Activated T-cell treated with anti-CD3 and anti-CD28 coated beads, Interleukin-2, amount 50 U/mL, for 72 hours (primary cell): ENCODE measurements around the gene CARD10. TPM values are rescaled to one million over a fixed set of nuclear protein-coding genes. Genes with fewer than 3 reads are reported as not detected.
"Not testable (repeated sequence)": the region's sequence is repeated elsewhere in the genome, so short reads cannot be mapped to it uniquely, and the experiment has no call there.

Experiments
- ATAC-seq, 2 donors: fragments of 150-1000 bp; cut with Tn5 transposase; replicated peaks in 1 of 2; 2 replicates each; pipeline ENCODE4 v1.10.0; 2021; ENCODE audit warnings: moderate library complexity in 2 of 2, mild to moderate bottlenecking in 1 of 2
- DNase-seq, 2 donors: peaks; one replicate each; pipeline ENCODE4 v3.0.0; 2021 to 2022; ENCODE audit warnings: mixed read lengths in 1 of 2
- H3K27ac Mint-ChIP-seq: one replicate; pipeline ENCODE4 v1.8.0; 2022; ENCODE audit warnings: mild to moderate bottlenecking, moderate library complexity, mixed read lengths
- H3K27me3 Mint-ChIP-seq: one replicate; pipeline ENCODE4 v1.8.0; 2022; ENCODE audit warnings: low read depth, mixed read lengths
- H3K36me3 Mint-ChIP-seq, 2 donors: one replicate each; pipeline ENCODE4 v1.8.0; 2022; ENCODE audit warnings: mixed read lengths in 2 of 2, mild to moderate bottlenecking in 1 of 2; ENCODE audit not compliant: insufficient read depth in 2 of 2
- H3K4me1 Mint-ChIP-seq: one replicate; pipeline ENCODE4 v1.8.0; 2022; ENCODE audit warnings: low read depth, mixed read lengths
- H3K4me3 Mint-ChIP-seq, 2 donors: one replicate each; pipeline ENCODE4 v1.8.0; 2022; ENCODE audit warnings: mild to moderate bottlenecking in 2 of 2, mixed read lengths in 2 of 2, moderate library complexity in 2 of 2
- H3K9me3 Mint-ChIP-seq, 2 donors: one replicate each; pipeline ENCODE4 v1.8.0; 2022; ENCODE audit warnings: mixed read lengths in 2 of 2
- total RNA-seq, 2 donors: library from RNA; stranded (reverse); gene quantifications; one replicate each; pipeline ENCODE4 v1.2.3, GENCODE V29; 2022

The CARD10 gene
- total RNA-seq, 2 donors from 2014 or later: 0.25 TPM; not detected in 1

GRCh38 chr22:37560608-37561211 is 41.5 kb upstream of the CARD10 start:
- H3K27me3 Mint-ChIP-seq: peaks cover 48% of the 10 kb centered on the region
- peak overlapping the region; percentile 79 to 84 for H3K4me3 Mint-ChIP-seq
- H3K36me3 Mint-ChIP-seq: peaks cover 0 to 2% of the 10 kb centered on the region in 2 donors
- H3K9me3 Mint-ChIP-seq: no peaks in the 10 kb centered on the region
- DNase-seq (no peak), ATAC-seq (peak; percentile 30 to 43)
- peaks cover 24% of the 10 kb centered on the region for H3K4me1 Mint-ChIP-seq
- no peak overlapping the region for H3K27ac Mint-ChIP-seq

GRCh38 chr22:37559901-37560607 is 40.8 kb upstream of the CARD10 start, which contains the start of gene CDC42EP1:
CDC42EP1 (plus strand) TSS chr22:37560480; CDS start chr22:37566350, 5,870 bp downstream.
- Mint-ChIP-seq H3K27ac (no peak within 1 kb of the TSS), H3K4me3 (peak within 1 kb of the TSS; percentile 79 to 84), H3K36me3 (peaks cover 0 to 2% of the 10 kb centered on the region in 2 donors), H3K27me3 (peaks cover 54% of the 10 kb centered on the region), H3K4me1 (peaks cover 24% of the 10 kb centered on the region), H3K9me3 (no peaks in the 10 kb centered on the region)
- DNase-seq: peak in 1 of 2 donors; percentile 33
- peak; percentile 7 to 34 for ATAC-seq

- no peaks in the 10 kb centered on the region for H3K9me3 Mint-ChIP-seq
- H3K4me1 Mint-ChIP-seq: peaks cover 24% of the 10 kb centered on the region
- peaks cover 55% of the 10 kb centered on the region for H3K27me3 Mint-ChIP-seq
- H3K27ac Mint-ChIP-seq: no peak overlapping the region
- DNase-seq: no peak
- peak overlapping the region; percentile 11 to 52 for H3K4me3 Mint-ChIP-seq
- ATAC-seq: no peak
- peaks cover 0 to 2% of the 10 kb centered on the region in 2 donors for H3K36me3 Mint-ChIP-seq
Measured at GRCh38 chr22:37559521-37559900, 40.3 kb upstream of the CARD10 start.

GRCh38 chr22:37558815-37559214 is 39.6 kb upstream of the CARD10 start:
- Mint-ChIP-seq H3K36me3 (peaks cover 0 to 2% of the 10 kb centered on the region in 2 donors), H3K4me3 (no peak overlapping the region), H3K9me3 (no peaks in the 10 kb centered on the region), H3K27ac (no peak overlapping the region), H3K4me1 (peaks cover 24% of the 10 kb centered on the region), H3K27me3 (peaks cover 55% of the 10 kb centered on the region)
- ATAC-seq (no peak), DNase-seq (no peak)

GRCh38 chr22:37557321-37558001 is 38.2 kb upstream of the CARD10 start:
- peaks cover 0 to 2% of the 10 kb centered on the region in 2 donors for H3K36me3 Mint-ChIP-seq
- peaks cover 15% of the 10 kb centered on the region for H3K4me1 Mint-ChIP-seq
- ATAC-seq: no peak
- no peaks in the 10 kb centered on the region for H3K9me3 Mint-ChIP-seq
- DNase-seq: no peak
- H3K27me3 Mint-ChIP-seq: peaks cover 52% of the 10 kb centered on the region
- no peak overlapping the region for H3K4me3 Mint-ChIP-seq
- H3K27ac Mint-ChIP-seq: no peak overlapping the region

GRCh38 chr22:37556710-37557109 is 37.5 kb upstream of the CARD10 start:
- Mint-ChIP-seq H3K36me3 (no peaks in the 10 kb centered on the region), H3K27me3 (peaks cover 44% of the 10 kb centered on the region), H3K4me1 (peaks cover 7% of the 10 kb centered on the region), H3K27ac (no peak overlapping the region), H3K9me3 (no peaks in the 10 kb centered on the region), H3K4me3 (no peak overlapping the region)
- no peak for ATAC-seq
- DNase-seq: no peak

GRCh38 chr22:37555029-37555428 is 35.8 kb upstream of the CARD10 start:
- Mint-ChIP-seq H3K27ac (no peak overlapping the region), H3K27me3 (peaks cover 46% of the 10 kb centered on the region), H3K36me3 (no peaks in the 10 kb centered on the region), H3K4me3 (no peak overlapping the region), H3K4me1 (no peaks in the 10 kb centered on the region), H3K9me3 (no peaks in the 10 kb centered on the region)
- ATAC-seq: no peak
- DNase-seq: no peak

- Mint-ChIP-seq H3K9me3 (no peaks in the 10 kb centered on the region), H3K27me3 (peaks cover 39% of the 10 kb centered on the region), H3K36me3 (no peaks in the 10 kb centered on the region), H3K27ac (no peak overlapping the region), H3K4me3 (no peak overlapping the region), H3K4me1 (no peaks in the 10 kb centered on the region)
- DNase-seq (no peak), ATAC-seq (no peak)
Measured at GRCh38 chr22:37553725-37554124, 34.5 kb upstream of the CARD10 start.

GRCh38 chr22:37552524-37553163 is 33.4 kb upstream of the CARD10 start:
- DNase-seq: no peak
- Mint-ChIP-seq H3K4me3 (no peak overlapping the region), H3K9me3 (no peaks in the 10 kb centered on the region), H3K4me1 (no peaks in the 10 kb centered on the region), H3K36me3 (no peaks in the 10 kb centered on the region), H3K27me3 (peaks cover 36% of the 10 kb centered on the region), H3K27ac (no peak overlapping the region)
- no peak for ATAC-seq

GRCh38 chr22:37551981-37552380 is 32.8 kb upstream of the CARD10 start:
- Mint-ChIP-seq H3K27ac (no peak overlapping the region), H3K4me3 (no peak overlapping the region)

GRCh38 chr22:37550921-37551320 is 31.7 kb upstream of the CARD10 start:
- not testable (repeated sequence) for H3K4me1 Mint-ChIP-seq, H3K4me3 Mint-ChIP-seq, DNase-seq, H3K36me3 Mint-ChIP-seq, H3K27ac Mint-ChIP-seq, ATAC-seq, H3K9me3 Mint-ChIP-seq
- peaks cover 19% of the 10 kb centered on the region for H3K27me3 Mint-ChIP-seq

More at GRCh38 chr22:37551981-37552380, 32.8 kb upstream of the CARD10 start:
- no peaks in the 10 kb centered on the region for H3K36me3 Mint-ChIP-seq
- DNase-seq (no peak), ATAC-seq (no peak)
- H3K27me3 Mint-ChIP-seq: peaks cover 29% of the 10 kb centered on the region
- no peaks in the 10 kb centered on the region for H3K4me1 Mint-ChIP-seq
- H3K9me3 Mint-ChIP-seq: no peaks in the 10 kb centered on the region

- no peak overlapping the region for H3K27ac Mint-ChIP-seq
- DNase-seq (no peak), ATAC-seq (no peak)
- H3K36me3 Mint-ChIP-seq: no peaks in the 10 kb centered on the region
- no peak overlapping the region for H3K4me3 Mint-ChIP-seq
- peaks cover 8% of the 10 kb centered on the region for H3K4me1 Mint-ChIP-seq
- H3K27me3 Mint-ChIP-seq: peaks cover 9% of the 10 kb centered on the region
- H3K9me3 Mint-ChIP-seq: no peaks in the 10 kb centered on the region
Measured at GRCh38 chr22:37549704-37550059, 30.5 kb upstream of the CARD10 start.

- H3K4me3 Mint-ChIP-seq: no peak overlapping the region
- ATAC-seq (no peak), DNase-seq (no peak)
- H3K4me1 Mint-ChIP-seq: peaks cover 13% of the 10 kb centered on the region
- H3K27ac Mint-ChIP-seq: no peak overlapping the region
- H3K36me3 Mint-ChIP-seq: no peaks in the 10 kb centered on the region
- peaks cover 9% of the 10 kb centered on the region for H3K27me3 Mint-ChIP-seq
- H3K9me3 Mint-ChIP-seq: no peaks in the 10 kb centered on the region
Measured at GRCh38 chr22:37547251-37547741, 28.1 kb upstream of the CARD10 start.
